Caco-2 (cell line): ENCODE measurements around the gene HHAT. TPM values are rescaled to one million over a fixed set of nuclear protein-coding genes. Genes with fewer than 3 reads are reported as not detected.

Source experiments
- BruUV-seq: library from RNA; stranded (reverse); fragments of 400-500 nt; replicated peaks from 2 replicates; lab custom pipeline; 2021; lab: Mats Ljungman, UMichigan
- CTCF ChIA-PET: fragments of 300-600 bp; sonication (Branson Sonifier 250); formaldehyde crosslinking; loops from one replicate; lab custom pipeline; 2022; ENCODE audit warnings: antibody characterized with exemption; lab: Charles Lee
- POLR2A ChIA-PET: fragments of 300-600 bp; sonication (Branson Sonifier 250); formaldehyde crosslinking; loops from one replicate; lab custom pipeline; 2022; ENCODE audit warnings: antibody characterized with exemption; lab: Charles Lee
- DNase-seq, 2 experiments: peaks; one replicate each; pipeline versions ENCODE4 v3.0.0 to v3.0.0-alpha.2; 2020 to 2022
- H3K27me3 ChIP-seq: replicated peaks from 2 replicates; pipeline ENCODE4 v1.6.0; 2011; ENCODE audit warnings: low read length; ENCODE audit not compliant: control insufficient read depth, insufficient read depth
- H3K36me3 ChIP-seq: 2 replicates; pipeline ENCODE4 v1.5.1; 2011; ENCODE audit warnings: low read length; ENCODE audit not compliant: control insufficient read depth, insufficient read depth
- H3K4me1 ChIP-seq: fragments of 250-450 bp; sonication (Bioruptor Pico); 2 replicates; pipeline ENCODE4 v1.5.1; 2020; ENCODE audit warnings: mild to moderate bottlenecking
- H3K4me3 ChIP-seq: 2 replicates; pipeline ENCODE4 v1.5.1; 2011; ENCODE audit warnings: low read depth, mild to moderate bottlenecking, control low read depth, low read length
- H3K9me3 ChIP-seq: fragments of 250-450 bp; sonication (Bioruptor Pico); 2 replicates; pipeline ENCODE4 v1.5.1; 2020; ENCODE audit warnings: mild to moderate bottlenecking, moderate library complexity
- H3K27ac Mint-ChIP-seq: one replicate; pipeline ENCODE4 v1.8.0; 2022; ENCODE audit warnings: mixed read lengths; ENCODE audit not compliant: unreplicated experiment
- H3K27me3 Mint-ChIP-seq: one replicate; pipeline ENCODE4 v1.8.0; 2022; ENCODE audit warnings: mixed read lengths; ENCODE audit not compliant: insufficient read depth, unreplicated experiment
- H3K36me3 Mint-ChIP-seq: one replicate; pipeline ENCODE4 v1.8.0; 2022; ENCODE audit warnings: mild to moderate bottlenecking, mixed read lengths; ENCODE audit not compliant: insufficient read depth, unreplicated experiment
- H3K4me1 Mint-ChIP-seq: one replicate; pipeline ENCODE4 v1.8.0; 2022; ENCODE audit warnings: low read depth, mixed read lengths; ENCODE audit not compliant: unreplicated experiment
- H3K4me3 Mint-ChIP-seq: one replicate; pipeline ENCODE4 v1.8.0; 2022; ENCODE audit warnings: mild to moderate bottlenecking, moderate library complexity, mixed read lengths; ENCODE audit not compliant: unreplicated experiment
- H3K9me3 Mint-ChIP-seq: one replicate; pipeline ENCODE4 v1.8.0; 2022; ENCODE audit warnings: mixed read lengths; ENCODE audit not compliant: unreplicated experiment
- CTCF ChIP-seq, 2 experiments: fragments of 200-600 bp in 1 of 2; IDR thresholded peaks; 1 replicate in 1 of 2; 2 replicates in 1 of 2; pipeline versions ENCODE4 v1.5.1 to v1.8.0; 2011 to 2022; ENCODE audit warnings: antibody characterized with exemption in 1 of 2, control low read depth in 1 of 2, inconsistent platforms in 1 of 2, low read depth in 1 of 2, low read length in 1 of 2, mild to moderate bottlenecking in 1 of 2, moderate library complexity in 1 of 2; ENCODE audit not compliant: insufficient read depth in 1 of 2, severe bottlenecking in 1 of 2, unreplicated experiment in 1 of 2
- intact Hi-C: fragments of 100-400 bp; cut with micrococcal nuclease; formaldehyde crosslinking; loops from one replicate; pipeline ENCODE4 v1.10.0; 2022; ENCODE audit not compliant: unreplicated experiment
- total RNA-seq: library from RNA; stranded (reverse); gene quantifications from 2 replicates; pipeline ENCODE4 v1.2.3, GENCODE V29; 2022

Gene HHAT
- total RNA-seq, 1 experiment from 2014 or later: 3.9 TPM

- Histone ChIP-seq H3K9me3 (no peaks in the 10 kb centered on the region), H3K27me3 (no peaks in the 10 kb centered on the region), H3K4me1 (no peaks in the 10 kb centered on the region), H3K36me3 (no peaks in the 10 kb centered on the region), H3K4me3 (no peak overlapping the region)
- no peak overlapping the region for H3K4me3 Mint-ChIP-seq
- H3K9me3 Mint-ChIP-seq: no peaks in the 10 kb centered on the region
- TF ChIP-seq CTCF (IDR thresholded peaks at IDR 0.05; ENCODE audit: insufficient read depth in 1 of 2, low read depth in 1 of 2, low read length in 1 of 2, severe bottlenecking in 1 of 2, unreplicated experiment in 1 of 2): no peak
- no peak overlapping the region for H3K27ac Mint-ChIP-seq
- BruUV-seq: no TSS peak
- no peaks in the 10 kb centered on the region for H3K4me1 Mint-ChIP-seq
- ChIA-PET POLR2A (no interaction called here), CTCF (interaction anchor here (0.5 kb wide), 1 partner anchor 55 kb away, joined by 4 read pairs; no protein-coding TSS in a partner anchor)
- DNase-seq: no peak
- no peaks in the 10 kb centered on the region for H3K36me3 Mint-ChIP-seq
- H3K27me3 Mint-ChIP-seq: peaks cover 3% of the 10 kb centered on the region
- intact Hi-C loops: no loop called here
Measured at GRCh38 chr1:210516092-210516656, 187.5 kb downstream of the HHAT start.

- Mint-ChIP-seq H3K36me3 (no peaks in the 10 kb centered on the region), H3K27ac (no peak overlapping the region), H3K27me3 (peaks cover 3% of the 10 kb centered on the region), H3K4me1 (no peaks in the 10 kb centered on the region), H3K9me3 (no peaks in the 10 kb centered on the region), H3K4me3 (no peak overlapping the region)
- Histone ChIP-seq H3K36me3 (no peaks in the 10 kb centered on the region), H3K9me3 (no peaks in the 10 kb centered on the region), H3K4me3 (no peak overlapping the region), H3K4me1 (no peaks in the 10 kb centered on the region), H3K27me3 (no peaks in the 10 kb centered on the region)
- BruUV-seq: no TSS peak
- DNase-seq: no peak
- ChIA-PET CTCF (interaction anchor here (0.6 kb wide), 1 partner anchor 104 kb away, joined by 3 read pairs; no protein-coding TSS in a partner anchor), POLR2A (no interaction called here)
- TF ChIP-seq CTCF (IDR thresholded peaks at IDR 0.05; ENCODE audit: insufficient read depth in 1 of 2, low read depth in 1 of 2, low read length in 1 of 2, severe bottlenecking in 1 of 2, unreplicated experiment in 1 of 2): no peak
- intact Hi-C loops: no loop called here
Measured at GRCh38 chr1:210516697-210517459, 188.2 kb downstream of the HHAT start.

- DNase-seq: no peak
- Histone ChIP-seq H3K4me3 (no peak overlapping the region), H3K27me3 (no peaks in the 10 kb centered on the region), H3K9me3 (no peaks in the 10 kb centered on the region), H3K4me1 (no peaks in the 10 kb centered on the region), H3K36me3 (no peaks in the 10 kb centered on the region)
- Mint-ChIP-seq H3K27ac (no peak overlapping the region), H3K27me3 (peaks cover 10% of the 10 kb centered on the region), H3K4me3 (no peak overlapping the region), H3K36me3 (no peaks in the 10 kb centered on the region), H3K4me1 (no peaks in the 10 kb centered on the region), H3K9me3 (no peaks in the 10 kb centered on the region)
- BruUV-seq: no TSS peak
- TF ChIP-seq CTCF (IDR thresholded peaks at IDR 0.05; ENCODE audit: insufficient read depth in 1 of 2, low read depth in 1 of 2, low read length in 1 of 2, severe bottlenecking in 1 of 2, unreplicated experiment in 1 of 2): no peak
- ChIA-PET POLR2A (no interaction called here), CTCF (no interaction called here)
- intact Hi-C loops: no loop called here
Measured at GRCh38 chr1:210523830-210524229, 195.1 kb downstream of the HHAT start.
